Measurements from ENCODE around the gene GHRL.
"Not testable (repeated sequence)": the region's sequence is repeated elsewhere in the genome, so short reads cannot be mapped to it uniquely, and the experiment has no call there.

Gene GHRL

DNA sequence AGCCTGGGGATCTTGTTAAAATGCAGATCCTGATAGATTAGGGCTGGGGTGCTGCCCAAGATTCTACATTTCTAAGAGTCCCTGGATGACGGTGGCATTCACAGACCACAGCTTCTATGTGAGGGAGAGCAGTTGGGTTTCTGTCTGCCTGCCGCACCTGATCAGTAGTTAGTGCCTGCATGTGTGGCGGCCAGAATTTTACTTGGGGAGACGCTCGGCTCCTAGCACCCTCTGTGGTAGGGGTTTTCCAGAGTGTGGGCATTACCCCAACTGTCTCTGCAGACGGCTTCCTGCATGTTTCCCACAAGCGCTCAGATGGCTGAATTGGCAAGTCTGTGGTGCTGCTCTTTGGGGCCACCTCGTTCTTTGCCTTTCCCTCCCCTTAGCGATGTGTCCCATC lies 8.3 kb downstream of the GHRL start:
- DNase-seq (ENCODE audit: insufficient read length, low spot score) (no peak), FAIRE-seq (no peak)
- no peak for TF ChIP-seq POLR2A (IDR thresholded peaks at IDR 0.05; ENCODE audit: low read depth, low read length)

DNA sequence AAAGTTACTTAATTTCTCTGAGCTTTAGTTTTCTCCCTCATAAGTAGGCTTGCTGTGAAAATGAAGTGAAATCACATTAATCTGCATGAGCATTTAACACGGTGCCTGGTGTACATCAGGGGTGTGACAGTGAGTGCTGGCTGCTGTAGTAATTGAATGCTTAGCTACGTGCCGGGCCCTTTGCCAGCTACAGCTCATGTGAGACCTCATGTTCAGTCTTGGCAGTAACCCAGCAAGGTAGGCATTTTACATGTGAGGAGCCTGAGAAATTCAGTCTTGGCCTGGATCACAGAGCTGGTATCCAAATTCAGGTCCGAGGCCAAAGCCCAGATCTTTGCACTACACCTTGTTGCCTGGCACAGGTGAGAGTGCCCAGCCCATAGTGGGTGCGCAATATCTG lies 9.1 kb downstream of the GHRL start:
- FAIRE-seq = no peak
- no peak for DNase-seq (ENCODE audit: insufficient read length, low spot score)
- TF ChIP-seq POLR2A (IDR thresholded peaks at IDR 0.05; ENCODE audit: low read depth, low read length) = no peak

DNA sequence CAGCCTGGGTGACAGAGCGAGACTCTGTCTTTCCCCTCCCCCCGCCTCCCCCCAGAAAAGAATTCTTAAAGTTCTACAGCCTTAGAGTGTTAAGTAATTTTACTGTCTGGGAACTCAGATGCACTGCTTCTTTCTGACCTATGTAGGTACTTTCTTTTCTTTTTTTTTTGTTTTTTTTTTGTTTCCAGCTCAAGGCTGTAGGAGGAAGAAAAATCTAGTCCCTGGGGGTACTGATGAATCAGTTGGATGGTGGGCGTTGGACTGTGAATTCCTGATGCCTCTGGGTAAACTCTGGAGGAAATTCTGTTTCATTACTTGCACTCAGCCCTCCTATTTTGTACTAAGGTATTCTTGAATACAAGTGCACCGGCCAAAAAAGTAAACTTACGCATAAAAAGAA lies 10.8 kb downstream of the GHRL start:
- no peak for DNase-seq (ENCODE audit: insufficient read length, low spot score)
- no peak for TF ChIP-seq POLR2A (IDR thresholded peaks at IDR 0.05; ENCODE audit: low read depth, low read length)
- no peak for FAIRE-seq

- no peak for TF ChIP-seq POLR2A (IDR thresholded peaks at IDR 0.05; ENCODE audit: low read depth, low read length)
- FAIRE-seq (no peak), DNase-seq (ENCODE audit: insufficient read length, low spot score) (no peak)
Measured at GRCh38 chr3:10280571-10280970, 12.2 kb downstream of the GHRL start.

GRCh38 chr3:10280177-10280529 lies 12.6 kb downstream of the GHRL start:
- TF ChIP-seq POLR2A (IDR thresholded peaks at IDR 0.05; ENCODE audit: low read depth, low read length) = no peak
- FAIRE-seq (no peak), DNase-seq (ENCODE audit: insufficient read length, low spot score) (no peak)

DNA sequence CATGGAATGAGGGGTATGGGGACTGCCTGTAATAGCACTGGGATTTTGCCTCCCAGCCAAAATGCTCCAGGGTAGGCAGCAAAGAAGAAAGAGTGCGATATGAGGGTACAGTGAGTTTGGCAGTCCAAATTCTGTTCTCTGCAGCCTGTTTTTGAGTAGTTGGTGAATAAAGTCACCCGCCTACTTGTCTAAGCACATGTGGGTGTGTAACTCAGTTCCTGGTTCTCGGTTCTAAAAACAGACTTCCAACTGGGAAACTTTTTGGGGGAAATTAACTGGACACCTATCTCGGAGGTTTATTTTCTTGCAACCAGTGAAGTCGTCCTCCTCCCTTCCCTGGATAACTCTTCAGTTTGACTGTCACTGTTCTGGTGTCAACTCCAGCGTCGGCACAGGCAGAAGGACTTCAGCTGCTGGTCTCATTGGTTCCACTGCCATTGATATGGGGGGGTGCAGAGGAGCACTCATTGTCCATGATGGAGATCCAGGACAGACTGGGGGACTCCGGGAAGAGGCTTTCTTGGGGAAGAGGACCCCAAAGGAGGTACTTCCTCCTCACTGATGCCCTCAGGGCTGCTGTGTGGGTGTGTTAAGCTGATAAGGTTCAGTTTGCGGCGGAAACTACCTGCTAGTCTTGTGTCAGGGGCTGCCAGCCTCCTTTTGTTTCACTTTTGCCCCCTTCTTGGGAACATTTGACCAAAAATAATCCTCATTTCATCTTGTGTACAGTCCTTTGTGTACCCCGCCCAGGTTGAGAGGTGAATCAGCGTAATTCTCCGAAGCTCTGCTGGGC lies 13.2 kb downstream of the GHRL start:
- DNase-seq (ENCODE audit: insufficient read length, low spot score) = no peak
- TF ChIP-seq POLR2A (IDR thresholded peaks at IDR 0.05; ENCODE audit: low read depth, low read length) = no peak
- no peak for FAIRE-seq

DNA sequence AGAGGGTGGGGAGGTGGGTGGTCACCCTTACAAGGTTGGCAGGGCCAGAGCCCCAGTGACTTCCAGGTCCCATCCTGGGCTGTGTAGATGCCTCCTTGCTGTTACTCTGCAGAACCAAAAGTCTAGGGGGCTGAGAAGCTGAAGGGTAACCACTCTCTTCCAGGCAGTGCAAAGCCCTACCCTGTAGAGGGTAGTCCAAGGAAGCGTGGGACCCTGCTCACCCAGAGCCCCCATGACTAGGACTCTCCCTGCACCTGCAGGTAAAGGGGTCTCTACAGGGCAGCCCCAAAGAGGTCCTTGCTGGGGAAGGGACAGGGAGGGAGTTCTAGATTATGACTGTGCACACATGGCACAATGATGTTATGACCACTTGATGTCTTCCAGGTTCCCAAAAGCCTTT lies 14.2 kb downstream of the GHRL start:
- DNase-seq (ENCODE audit: insufficient read length, low spot score) = no peak
- no peak for FAIRE-seq
- TF ChIP-seq POLR2A (IDR thresholded peaks at IDR 0.05; ENCODE audit: low read depth, low read length) = no peak

- no peak for TF ChIP-seq POLR2A (IDR thresholded peaks at IDR 0.05; ENCODE audit: low read depth, low read length)
- no peak for FAIRE-seq
- no peak for DNase-seq (ENCODE audit: insufficient read length, low spot score)
Measured at GRCh38 chr3:10277115-10277625, 15.6 kb downstream of the GHRL start.

- DNase-seq (ENCODE audit: insufficient read length, low spot score) (no peak), FAIRE-seq (no peak)
- TF ChIP-seq POLR2A (IDR thresholded peaks at IDR 0.05; ENCODE audit: low read depth, low read length) = no peak
Measured at GRCh38 chr3:10274601-10275000, 18.1 kb downstream of the GHRL start.

DNA sequence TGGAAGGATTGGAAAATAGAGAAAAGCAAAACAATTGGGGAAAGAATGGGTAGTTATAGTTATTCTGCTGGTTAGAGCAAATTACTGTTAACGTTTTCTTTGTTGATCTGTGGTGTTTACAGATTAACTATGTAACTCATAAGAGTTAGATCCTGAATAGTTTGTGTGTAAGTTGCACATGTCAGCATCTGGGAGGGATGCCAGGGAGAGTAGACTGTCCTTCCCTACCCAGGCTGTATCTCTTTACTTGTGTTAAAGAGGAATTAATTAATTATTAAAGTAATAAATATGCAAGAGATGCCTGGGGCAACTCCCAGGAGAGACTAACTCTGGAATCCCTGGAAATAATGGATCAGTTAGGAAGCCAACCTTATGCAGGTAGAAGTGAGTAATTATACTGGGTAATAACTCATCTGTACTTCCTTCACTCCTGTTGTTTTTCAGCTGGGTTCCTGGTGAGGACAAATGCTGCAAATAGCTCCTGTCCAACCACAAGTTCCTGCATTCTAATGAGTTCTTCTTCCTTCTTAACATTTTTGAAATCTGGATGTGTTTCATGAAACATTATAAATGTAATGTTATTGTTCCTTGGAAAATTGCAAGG lies 18.9 kb downstream of the GHRL start:
- DNase-seq (ENCODE audit: insufficient read length, low spot score) (no peak), FAIRE-seq (no peak)
- no peak for TF ChIP-seq POLR2A (IDR thresholded peaks at IDR 0.05; ENCODE audit: low read depth, low read length)

DNA sequence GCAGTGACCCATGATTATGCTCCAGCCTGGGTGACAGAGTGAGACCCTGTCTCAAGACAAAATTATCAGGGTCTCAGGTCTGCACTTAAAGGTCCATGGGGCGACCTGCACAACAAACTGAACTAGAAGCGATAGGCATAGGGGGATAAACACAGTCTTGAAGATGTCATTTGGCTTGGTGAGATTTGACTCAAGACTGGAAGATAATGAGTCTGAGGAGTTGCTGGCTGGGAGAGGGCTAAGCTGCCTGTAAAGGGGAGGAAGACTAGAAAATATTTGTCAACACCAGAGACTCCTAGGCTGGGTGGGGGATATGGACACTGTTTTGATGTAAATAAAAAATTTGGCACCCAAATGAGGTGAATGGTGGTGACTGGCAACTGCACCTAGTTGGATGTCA lies 19.8 kb downstream of the GHRL start:
- no peak for TF ChIP-seq POLR2A (IDR thresholded peaks at IDR 0.05; ENCODE audit: low read depth, low read length)
- FAIRE-seq (no peak), DNase-seq (ENCODE audit: insufficient read length, low spot score) (no peak)

DNA sequence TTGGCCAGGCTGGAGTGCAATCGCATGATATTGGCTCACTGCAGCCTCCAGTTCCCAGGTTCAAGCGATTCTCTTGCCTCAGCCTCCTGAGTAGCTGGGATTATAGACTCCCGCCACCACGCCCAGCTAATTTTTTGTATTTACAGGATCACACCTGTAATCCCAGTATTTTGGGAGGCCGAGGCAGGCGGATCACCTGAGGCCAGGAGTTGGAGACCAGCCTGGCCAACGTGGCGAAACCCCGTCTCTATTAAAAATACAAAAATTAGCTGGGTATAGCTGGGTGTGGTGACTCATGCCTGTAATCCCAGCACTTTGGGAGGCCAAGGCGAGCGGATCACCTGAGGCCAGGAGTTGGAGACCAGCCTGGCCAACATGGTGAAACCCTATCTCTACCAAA lies 20.3 kb downstream of the GHRL start:
- not testable (repeated sequence) for DNase-seq (ENCODE audit: insufficient read length, low spot score); FAIRE-seq

GRCh38 chr3:10269443-10269842 lies 23.3 kb downstream of the GHRL start:
- TF ChIP-seq POLR2A (IDR thresholded peaks at IDR 0.05; ENCODE audit: low read depth, low read length) = no peak
- no peak for DNase-seq (ENCODE audit: insufficient read length, low spot score)
- no peak for FAIRE-seq

DNA sequence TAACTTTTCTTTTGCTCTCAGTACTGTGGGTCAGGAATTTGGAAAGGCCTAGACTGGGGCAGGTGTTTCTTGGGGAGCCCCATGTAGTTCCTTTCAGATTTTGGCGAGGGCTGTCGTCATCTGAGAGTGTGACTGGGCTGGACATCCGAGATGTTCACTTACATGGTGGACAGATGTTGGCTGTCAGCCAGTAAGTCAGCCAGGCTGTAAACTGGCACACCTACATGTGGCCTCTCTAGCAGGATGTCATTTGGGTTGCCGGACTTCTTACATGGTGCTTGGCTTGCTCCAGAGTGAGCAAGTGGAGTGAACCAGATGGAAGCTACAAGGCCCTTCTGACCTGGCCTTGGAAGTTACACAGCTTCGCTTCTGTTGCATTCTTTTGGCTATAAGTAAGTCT lies 23.8 kb downstream of the GHRL start:
- FAIRE-seq = no peak
- no peak for DNase-seq (ENCODE audit: insufficient read length, low spot score)
- no peak for TF ChIP-seq POLR2A (IDR thresholded peaks at IDR 0.05; ENCODE audit: low read depth, low read length)

- FAIRE-seq (no peak), DNase-seq (ENCODE audit: insufficient read length, low spot score) (no peak)
- no peak for TF ChIP-seq POLR2A (IDR thresholded peaks at IDR 0.05; ENCODE audit: low read depth, low read length)
Measured at GRCh38 chr3:10268116-10268515, 24.6 kb downstream of the GHRL start.

GRCh38 chr3:10266936-10267335 lies 25.8 kb downstream of the GHRL start:
- DNase-seq (ENCODE audit: insufficient read length, low spot score); FAIRE-seq: not testable (repeated sequence)
